ENCODE measurements around the gene APPBP2. TPM values are rescaled to one million over a fixed set of nuclear protein-coding genes. Genes with fewer than 3 reads are reported as not detected.
A peak's percentile ranks its signal among the peaks of the same experiment; 100 is the strongest.

Gene APPBP2
- total RNA-seq, 6 experiments from 2014 or later, result 51.5 to 65.9 (median 58.8) TPM

GRCh38 chr17:60445144-60445543 is 80.9 kb downstream of the APPBP2 start:
- Mint-ChIP-seq H3K4me1 (ENCODE audit: low read depth) (peaks cover 25% of the 10 kb centered on the region), H3K36me3 (ENCODE audit: low read depth) (peaks cover 11% of the 10 kb centered on the region; the same call in 1 of the 2 replicates), H3K9me3 (no peaks in the 10 kb centered on the region), H3K4me3 (no peak overlapping the region), H3K27ac (no peak overlapping the region), H3K27me3 (ENCODE audit: insufficient read depth) (no peaks in the 10 kb centered on the region)
- TF ChIP-seq CTCF (IDR thresholded peaks at IDR 0.05), result no peak
- DNase-seq, result no peak

- Mint-ChIP-seq H3K36me3 (ENCODE audit: low read depth) (peaks cover 8% of the 10 kb centered on the region; the same call in 1 of the 2 replicates), H3K27ac (no peak overlapping the region), H3K4me3 (no peak overlapping the region), H3K4me1 (ENCODE audit: low read depth) (peaks cover 31% of the 10 kb centered on the region), H3K9me3 (no peaks in the 10 kb centered on the region), H3K27me3 (ENCODE audit: insufficient read depth) (no peaks in the 10 kb centered on the region)
- no peak for TF ChIP-seq CTCF (IDR thresholded peaks at IDR 0.05)
- no peak for DNase-seq
These were observed 82.3 kb downstream of the APPBP2 start for GRCh38 chr17:60443713-60444112.

GRCh38 chr17:60442271-60443173 is 83.5 kb downstream of the APPBP2 start:
- H3K9me3 Mint-ChIP-seq, result no peaks in the 10 kb centered on the region
- H3K27me3 Mint-ChIP-seq (ENCODE audit: insufficient read depth), result no peaks in the 10 kb centered on the region
- H3K27ac Mint-ChIP-seq, result peak overlapping the region; percentile 50
- TF ChIP-seq CTCF (IDR thresholded peaks at IDR 0.05), result no peak
- peaks cover 36% of the 10 kb centered on the region for H3K4me1 Mint-ChIP-seq (ENCODE audit: low read depth)
- H3K4me3 Mint-ChIP-seq, result no peak overlapping the region
- H3K36me3 Mint-ChIP-seq (ENCODE audit: low read depth), result 0 out of 2 replicates have a peak, but pooled peaks cover 3% of the 10 kb centered on the region
- DNase-seq, result peak; percentile 37

GRCh38 chr17:60439501-60439900 is 86.5 kb downstream of the APPBP2 start:
- H3K27ac Mint-ChIP-seq, result no peak overlapping the region
- no peaks in the 10 kb centered on the region for H3K27me3 Mint-ChIP-seq (ENCODE audit: insufficient read depth)
- H3K9me3 Mint-ChIP-seq, result no peaks in the 10 kb centered on the region
- H3K4me3 Mint-ChIP-seq, result no peak overlapping the region
- TF ChIP-seq CTCF (IDR thresholded peaks at IDR 0.05), result no peak
- 0 out of 2 replicates have a peak, but pooled peaks cover 2% of the 10 kb centered on the region for H3K36me3 Mint-ChIP-seq (ENCODE audit: low read depth)
- H3K4me1 Mint-ChIP-seq (ENCODE audit: low read depth), result peaks cover 40% of the 10 kb centered on the region
- peak; percentile 4 for DNase-seq

- peaks cover 23% of the 10 kb centered on the region for H3K4me1 Mint-ChIP-seq (ENCODE audit: low read depth)
These were observed 89.4 kb downstream of the APPBP2 start for GRCh38 chr17:60436676-60437075.

More at GRCh38 chr17:60436676-60437075, 89.4 kb downstream of the APPBP2 start:
- TF ChIP-seq CTCF (IDR thresholded peaks at IDR 0.05), result no peak
- Mint-ChIP-seq H3K27me3 (ENCODE audit: insufficient read depth) (peaks cover 6% of the 10 kb centered on the region; the same call in 1 of the 2 replicates), H3K27ac (no peak overlapping the region), H3K4me3 (no peak overlapping the region), H3K9me3 (peaks cover 16% of the 10 kb centered on the region), H3K36me3 (ENCODE audit: low read depth) (peaks cover 9% of the 10 kb centered on the region; the same call in 1 of the 2 replicates)
- DNase-seq, result no peak

All from HFFc6 (cell line).